Right lobe of liver (tissue), 6 donors: ENCODE data around the gene HDGFL3. TPM values are rescaled to one million over a fixed set of nuclear protein-coding genes. Genes with fewer than 3 reads are reported as not detected.

Experiments
- ATAC-seq, 4 donors: fragments of 200-7000 bp; cut with Tn5 transposase; one replicate each; pipeline ENCODE4 v1.9.1; 2020; ENCODE audit warnings: mild to moderate bottlenecking in 4 of 4, moderate library complexity in 4 of 4
- DNase-seq, 3 donors: peaks; one replicate each; pipeline ENCODE4 v3.0.0-alpha.2; 2020
- H3K27ac ChIP-seq, 3 donors: fragments of 200-600 bp; one replicate each; pipeline ENCODE4 v1.8.0; 2022
- H3K27me3 ChIP-seq, 2 donors: fragments of 200-600 bp; one replicate each; pipeline ENCODE4 v1.8.0; 2022
- H3K36me3 ChIP-seq, 4 donors: fragments of 200-600 bp; sonication (generic) in 1 of 4; one replicate each; pipeline versions ENCODE4 v1.5.1 to v1.8.0; 2017 to 2022; ENCODE audit warnings: control low read depth in 1 of 4
- H3K4me1 ChIP-seq, 4 donors: fragments of 200-600 bp; sonication (generic) in 1 of 4; one replicate each; pipeline versions ENCODE4 v1.5.1 to v1.8.0; 2017 to 2022; ENCODE audit warnings: control low read depth in 1 of 4
- H3K4me3 ChIP-seq, 3 donors: fragments of 200-600 bp; one replicate each; pipeline ENCODE4 v1.8.0; 2022
- H3K9me3 ChIP-seq, 4 donors: fragments of 200-600 bp; sonication (generic) in 1 of 4; one replicate each; pipeline versions ENCODE4 v1.5.1 to v1.8.0; 2017 to 2022; ENCODE audit warnings: control low read depth in 1 of 4
- POLR2A ChIP-seq: fragments of 450-650 bp; IDR thresholded peaks from one replicate; pipeline ENCODE4 v1.6.1; 2017; ENCODE audit warnings: antibody characterized with exemption, mild to moderate bottlenecking
- WGBS: methylation state at CpG from one replicate; pipeline ENCODE4 v1.1.6; 2018; ENCODE audit warnings: low coverage, low lambda C conversion rate; ENCODE audit not compliant: insufficient coverage; ENCODE audit errors: missing lambda C conversion rate; 5-methylcytosine and 5-hydroxymethylcytosine counted together
- intact Hi-C, 2 donors: fragments of 100-400 bp; cut with DNase I; formaldehyde crosslinking; loops; one replicate each; pipeline versions ENCODE4 v1.11.2 to v1.14.1; 2022
- total RNA-seq, 6 experiments: library from RNA; depleted of rRNA in 2 of 6; stranded (reverse); fragments of >200 nt in 2 of 6; fragmentation: NEBNext Ultra II Directional in 3 of 6; extraction: Animal tissue kit (Norgen Biotek cat#: 25700) in 3 of 6; gene quantifications; one replicate each; pipeline versions ENCODE4 v1.1.0 to v1.2.4, GENCODE V29; 2016 to 2023
- TF ChIP-seq, protein P1 (sequence below), 4 donors: fragments of 200-600 bp in 3 of 4; fragments of 450-650 bp in 1 of 4; IDR thresholded peaks; one replicate each; pipeline versions ENCODE4 v1.5.1 to v1.8.0; 2016 to 2022; ENCODE audit warnings: antibody characterized with exemption in 4 of 4, mild to moderate bottlenecking in 2 of 4
- donor health status: DM: no; HTN: yes; CAD: no.
- donor health status: DM: no; HTN: no; CAD: no.
- donor health status: DM: no; HTN: no; CAD: no.
- donor health status: DM: no; HTN: yes; CAD: no.
- donor health status: DM: no; HTN: yes; CAD: no.

HDGFL3 gene
- total RNA-seq, 6 experiments from 2014 or later: 0.70 to 3.3 (median 1.7) TPM

DNA sequence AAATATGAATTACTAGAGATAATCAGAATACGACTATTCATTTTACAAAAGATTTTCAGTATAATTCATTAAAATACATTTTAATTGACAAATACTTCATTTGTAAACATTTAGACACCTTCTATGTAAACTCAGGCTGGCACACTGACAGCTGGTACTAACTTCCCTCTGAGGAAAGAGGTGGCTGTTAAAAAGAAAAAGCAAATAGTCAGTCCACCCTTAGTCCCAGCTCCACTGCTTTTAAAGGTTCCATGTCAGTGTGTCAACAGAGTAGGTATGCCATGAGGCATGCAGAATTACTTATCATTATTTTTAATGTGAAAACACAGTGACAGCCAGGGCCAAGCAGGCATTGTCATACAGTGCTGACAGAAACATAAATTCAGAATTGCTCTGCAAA lies 84.1 kb downstream of the HDGFL3 start:
- intact Hi-C loops: no loop called here
- ATAC-seq (no peak), DNase-seq (no peak)

GRCh38 chr15:83119968-83120581 lies 87.5 kb downstream of the HDGFL3 start:
- no peak overlapping the region for H3K27ac ChIP-seq
- no peak overlapping the region for H3K4me3 ChIP-seq
- TF ChIP-seq, protein P1, sequence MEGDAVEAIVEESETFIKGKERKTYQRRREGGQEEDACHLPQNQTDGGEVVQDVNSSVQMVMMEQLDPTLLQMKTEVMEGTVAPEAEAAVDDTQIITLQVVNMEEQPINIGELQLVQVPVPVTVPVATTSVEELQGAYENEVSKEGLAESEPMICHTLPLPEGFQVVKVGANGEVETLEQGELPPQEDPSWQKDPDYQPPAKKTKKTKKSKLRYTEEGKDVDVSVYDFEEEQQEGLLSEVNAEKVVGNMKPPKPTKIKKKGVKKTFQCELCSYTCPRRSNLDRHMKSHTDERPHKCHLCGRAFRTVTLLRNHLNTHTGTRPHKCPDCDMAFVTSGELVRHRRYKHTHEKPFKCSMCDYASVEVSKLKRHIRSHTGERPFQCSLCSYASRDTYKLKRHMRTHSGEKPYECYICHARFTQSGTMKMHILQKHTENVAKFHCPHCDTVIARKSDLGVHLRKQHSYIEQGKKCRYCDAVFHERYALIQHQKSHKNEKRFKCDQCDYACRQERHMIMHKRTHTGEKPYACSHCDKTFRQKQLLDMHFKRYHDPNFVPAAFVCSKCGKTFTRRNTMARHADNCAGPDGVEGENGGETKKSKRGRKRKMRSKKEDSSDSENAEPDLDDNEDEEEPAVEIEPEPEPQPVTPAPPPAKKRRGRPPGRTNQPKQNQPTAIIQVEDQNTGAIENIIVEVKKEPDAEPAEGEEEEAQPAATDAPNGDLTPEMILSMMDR (IDR thresholded peaks at IDR 0.05): no peak
- no peak for TF ChIP-seq POLR2A
- WGBS: 76% methylated on average over 8 of the region's 9 CpGs
- no peaks in the 10 kb centered on the region for H3K4me1 ChIP-seq
- H3K9me3 ChIP-seq: no peaks in the 10 kb centered on the region
- no peaks in the 10 kb centered on the region for H3K36me3 ChIP-seq
- no peaks in the 10 kb centered on the region for H3K27me3 ChIP-seq
- no peak for ATAC-seq
- DNase-seq: no peak
- intact Hi-C loops: no loop called here

More for the DNA sequence above, 84.1 kb downstream of the HDGFL3 start:
- Histone ChIP-seq H3K36me3 (no peaks in the 10 kb centered on the region), H3K4me3 (no peak overlapping the region), H3K27ac (no peak overlapping the region), H3K9me3 (no peaks in the 10 kb centered on the region), H3K27me3 (no peaks in the 10 kb centered on the region), H3K4me1 (no peaks in the 10 kb centered on the region)
- 85% methylated on average over 1 of the region's 1 CpG for WGBS
- TF ChIP-seq, protein P1 (IDR thresholded peaks at IDR 0.05): no peak
- no peak for TF ChIP-seq POLR2A

DNA sequence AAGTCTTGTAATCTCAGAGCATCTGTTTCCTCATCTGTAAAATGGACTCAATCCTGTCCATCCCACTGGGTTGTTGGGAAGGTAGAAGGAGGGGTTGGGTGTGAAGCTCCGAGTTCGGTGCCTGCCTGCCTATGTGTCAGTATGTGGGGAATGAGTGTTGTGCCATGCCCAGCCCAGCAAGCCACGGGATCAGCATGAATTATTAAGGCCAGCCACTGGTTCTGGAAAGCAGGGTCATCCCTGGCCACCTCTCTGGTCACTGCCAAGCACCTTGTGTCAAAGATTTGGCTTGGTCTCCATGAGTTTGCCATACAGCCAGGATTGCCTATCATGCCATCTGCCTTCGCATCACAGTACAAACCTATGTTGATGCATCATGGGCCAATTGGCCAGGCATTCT lies 88.7 kb downstream of the HDGFL3 start:
- Histone ChIP-seq H3K27ac (no peak overlapping the region), H3K4me3 (no peak overlapping the region), H3K4me1 (no peaks in the 10 kb centered on the region), H3K27me3 (no peaks in the 10 kb centered on the region), H3K36me3 (no peaks in the 10 kb centered on the region), H3K9me3 (no peaks in the 10 kb centered on the region)
- intact Hi-C loops: no loop called here
- ATAC-seq (no peak), DNase-seq (no peak)
- 92% methylated on average over 2 of the region's 4 CpGs for WGBS
- TF ChIP-seq POLR2A: no peak
- TF ChIP-seq, protein P1 (IDR thresholded peaks at IDR 0.05): no peak

DNA sequence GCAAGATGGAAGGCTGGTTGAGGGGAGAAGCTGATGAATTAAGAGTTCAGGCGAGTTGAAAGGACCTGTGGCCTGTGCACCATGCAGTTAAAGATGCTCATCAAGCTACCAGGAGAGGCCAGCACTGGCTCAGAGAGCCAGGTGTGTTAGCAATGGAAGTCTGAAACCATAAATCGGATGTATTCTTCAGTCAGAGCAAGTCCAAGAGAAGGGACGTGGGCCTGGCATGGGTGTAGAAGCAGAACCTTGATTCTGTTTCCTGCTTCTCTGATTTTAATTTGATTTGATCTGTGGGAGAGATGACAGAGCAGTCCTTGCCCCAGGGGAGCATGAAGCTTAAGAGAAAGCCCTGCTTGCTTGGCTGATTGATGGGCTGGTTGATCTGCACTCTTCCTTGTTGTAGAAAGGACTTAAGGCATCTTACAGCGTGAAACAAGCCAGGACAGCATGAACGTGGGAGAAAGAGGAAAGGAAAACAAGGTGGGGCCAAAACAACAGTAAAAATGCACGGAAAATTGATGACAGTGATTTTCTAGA lies 89.3 kb downstream of the HDGFL3 start:
- intact Hi-C loops: no loop called here
- ATAC-seq (no peak), DNase-seq (no peak)
- TF ChIP-seq, protein P1 (IDR thresholded peaks at IDR 0.05): no peak
- no peak for TF ChIP-seq POLR2A
- no peaks in the 10 kb centered on the region for H3K4me1 ChIP-seq
- H3K36me3 ChIP-seq: no peaks in the 10 kb centered on the region
- no peaks in the 10 kb centered on the region for H3K27me3 ChIP-seq
- no peaks in the 10 kb centered on the region for H3K9me3 ChIP-seq
- no peak overlapping the region for H3K4me3 ChIP-seq
- H3K27ac ChIP-seq: no peak overlapping the region
- 39% methylated on average over 3 of the region's 6 CpGs for WGBS
